ENCODE results near the gene MAGEB17. TPM values are rescaled to one million over a fixed set of nuclear protein-coding genes. Genes with fewer than 3 reads are reported as not detected.

MAGEB17 gene
- polyA plus RNA-seq, 2 of the 4 experiments (the other 2 are of a cell fraction) = not detected

DNA sequence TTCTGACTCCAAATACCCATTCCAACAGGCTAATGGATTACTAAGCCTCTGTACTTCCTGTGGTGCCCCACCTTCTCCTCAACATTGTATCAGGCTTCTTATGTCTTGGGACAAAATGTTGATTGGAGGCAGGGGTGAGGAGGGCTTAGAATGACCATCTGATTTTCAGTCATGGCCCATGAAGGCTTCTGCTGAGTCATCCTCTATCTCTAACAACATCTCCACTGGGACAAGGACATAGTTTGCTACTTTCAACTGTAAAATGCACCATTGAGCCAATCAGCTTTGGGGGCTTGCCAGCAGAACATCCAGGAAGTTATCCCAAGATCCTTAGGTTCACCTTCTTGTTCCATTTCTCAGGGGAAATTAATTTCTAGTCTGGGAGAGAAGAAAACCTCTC is 29.5 kb downstream of the MAGEB17 start:
- peak; percentile 89 for FAIRE-seq
- TF ChIP-seq USF2 (IDR thresholded peaks at IDR 0.05) = no peak
- TF ChIP-seq NFE2L2 (conservative IDR thresholded peaks at IDR 0.05; ENCODE audit: low read length) = peak; percentile 50
- TF ChIP-seq REST (IDR thresholded peaks at IDR 0.05) = no peak
- TF ChIP-seq NR3C1 (IDR thresholded peaks at IDR 0.05) = no peak
- CTCF ChIA-PET = interaction anchor here (0.7 kb wide), 1 partner anchor 468 kb away, joined by 3 read pairs; no protein-coding TSS in a partner anchor

DNA sequence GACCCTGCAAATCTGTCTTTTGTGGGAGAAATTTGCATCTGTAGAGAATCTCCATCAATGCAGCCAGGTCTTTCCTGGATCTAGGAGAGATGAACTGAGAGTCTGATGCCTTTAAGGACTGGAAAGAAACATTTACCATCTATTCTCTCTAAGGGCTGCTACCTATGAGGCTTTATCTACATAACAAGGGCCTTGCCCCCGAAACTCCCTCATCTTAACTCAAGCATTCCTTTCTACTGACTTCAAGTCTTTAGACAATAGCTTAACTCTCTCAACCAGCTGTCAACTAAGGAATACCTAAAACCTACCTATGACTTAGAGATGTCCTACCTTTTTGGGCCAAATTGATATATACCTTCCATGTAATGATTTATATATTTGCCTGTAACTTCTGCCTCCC is 32.1 kb downstream of the MAGEB17 start:
- TF ChIP-seq FOXS1 (CRISPR knock-in tag; IDR thresholded peaks at IDR 0.05) (no peak), ZC3H11A (IDR thresholded peaks at IDR 0.05) (no peak), RAD21 (conservative IDR thresholded peaks at IDR 0.05 in 1 of 2, IDR thresholded peaks at IDR 0.05 in 1 of 2) (no peak), BHLHE40 (IDR thresholded peaks at IDR 0.05; ENCODE audit: low read depth, low read length) (no peak), ZSCAN20 (CRISPR knock-in tag; IDR thresholded peaks at IDR 0.05) (no peak), MYC (IDR thresholded peaks at IDR 0.05; ENCODE audit: borderline replicate concordance, low read length) (no peak), RNF2 (IDR thresholded peaks at IDR 0.05; ENCODE audit: borderline replicate concordance, low read depth) (no peak), JUN (IDR thresholded peaks at IDR 0.05) (no peak)
- TF ChIP-seq, protein P1, sequence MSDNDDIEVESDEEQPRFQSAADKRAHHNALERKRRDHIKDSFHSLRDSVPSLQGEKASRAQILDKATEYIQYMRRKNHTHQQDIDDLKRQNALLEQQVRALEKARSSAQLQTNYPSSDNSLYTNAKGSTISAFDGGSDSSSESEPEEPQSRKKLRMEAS (IDR thresholded peaks at IDR 0.05) = no peak
- ATAC-seq (no peak), FAIRE-seq (peak; percentile 51), DNase-seq (ENCODE audit: low read depth in 1 of 2, low spot score in 1 of 2) (no peak)
- CTCF ChIA-PET = no interaction called here
- Histone ChIP-seq H3K4me2 (no peak overlapping the region), H3K4me1 (no peaks in the 10 kb centered on the region), H3K27ac (no peak overlapping the region), H3K4me3 (no peak overlapping the region), H3K9me3 (no peaks in the 10 kb centered on the region)
- 45% methylated on average over 1 of the region's 1 CpG for WGBS (ENCODE audit: missing lambda C conversion rate)
- POLR2A ChIA-PET = no interaction called here

More for the DNA sequence above, 29.5 kb downstream of the MAGEB17 start:
- DNase-seq (ENCODE audit: low read depth in 1 of 2, low spot score in 1 of 2) (no peak), ATAC-seq (no peak)
- no peak overlapping the region for H3K4me2 ChIP-seq
- no peaks in the 10 kb centered on the region for H3K9me3 ChIP-seq
- H3K27ac ChIP-seq = peak overlapping the region in 1 of 2 experiments; percentile 45; a peak in 1 of 6 replicates
- H3K4me3 ChIP-seq = no peak overlapping the region
- POLR2A ChIA-PET = no interaction called here
- H3K4me1 ChIP-seq = no peaks in the 10 kb centered on the region

GRCh38 chrX:16202943-16203342 is 35.7 kb downstream of the MAGEB17 start:
- 68% methylated on average over 4 of the region's 4 CpGs for WGBS (ENCODE audit: missing lambda C conversion rate)
- DNase-seq (ENCODE audit: low read depth in 1 of 2, low spot score in 1 of 2) (no peak), ATAC-seq (no peak), FAIRE-seq (no peak)
- TF ChIP-seq NFE2L2 (conservative IDR thresholded peaks at IDR 0.05; ENCODE audit: low read length) (no peak), RARB (CRISPR knock-in tag; IDR thresholded peaks at IDR 0.05) (no peak), HOXB13 (CRISPR knock-in tag; IDR thresholded peaks at IDR 0.05; ENCODE audit: low read depth) (no peak), SMC3 (IDR thresholded peaks at IDR 0.05) (no peak), EHMT2 (IDR thresholded peaks at IDR 0.05; ENCODE audit: low read depth) (no peak), KDM1A (IDR thresholded peaks at IDR 0.05; ENCODE audit: low read depth) (no peak), HES2 (IDR thresholded peaks at IDR 0.05) (no peak), CBX2 (IDR thresholded peaks at IDR 0.05; ENCODE audit: borderline replicate concordance, low read depth) (no peak), HOXA7 (CRISPR knock-in tag; IDR thresholded peaks at IDR 0.05) (no peak), ELK1 (IDR thresholded peaks at IDR 0.05; ENCODE audit: low read depth, low read length) (no peak), FOXS1 (CRISPR knock-in tag; IDR thresholded peaks at IDR 0.05) (no peak), RFX5 (IDR thresholded peaks at IDR 0.05) (no peak)
- TF ChIP-seq, protein P1 (IDR thresholded peaks at IDR 0.05) = no peak
- TF ChIP-seq, protein P2, sequence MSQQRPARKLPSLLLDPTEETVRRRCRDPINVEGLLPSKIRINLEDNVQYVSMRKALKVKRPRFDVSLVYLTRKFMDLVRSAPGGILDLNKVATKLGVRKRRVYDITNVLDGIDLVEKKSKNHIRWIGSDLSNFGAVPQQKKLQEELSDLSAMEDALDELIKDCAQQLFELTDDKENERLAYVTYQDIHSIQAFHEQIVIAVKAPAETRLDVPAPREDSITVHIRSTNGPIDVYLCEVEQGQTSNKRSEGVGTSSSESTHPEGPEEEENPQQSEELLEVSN (IDR thresholded peaks at IDR 0.05; ENCODE audit: borderline replicate concordance, low read depth) = no peak
- POLR2A ChIA-PET = no interaction called here
- Histone ChIP-seq H3K4me1 (no peaks in the 10 kb centered on the region), H3K27ac (no peak overlapping the region), H3K4me2 (no peak overlapping the region), H3K9me3 (no peaks in the 10 kb centered on the region), H3K4me3 (no peak overlapping the region)
- CTCF ChIA-PET = no interaction called here

Data from A549 (cell line).